TTC549 (cell line): ENCODE results near the gene RMRP.

ENCODE experiments used
- FAIRE-seq: peaks from 2 replicates; lab custom pipeline; 2012; peaks lifted over from hg19 to GRCh38; lab: Jason Lieb, UNC

Gene RMRP

GRCh38 chr9:35657546-35658136, at the start of gene RMRP:
RMRP (minus strand) TSS chr9:35658019.
- FAIRE-seq, result peak; percentile 68

- FAIRE-seq, result no peak
Measured at GRCh38 chr9:35706951-35707350, 49.1 kb upstream of the RMRP start.

GRCh38 chr9:35705836-35706430, 48.1 kb upstream of the RMRP start:
- FAIRE-seq, result no peak

GRCh38 chr9:35705372-35705771, 47.6 kb upstream of the RMRP start:
- no peak for FAIRE-seq

GRCh38 chr9:35703906-35704672, 46.3 kb upstream of the RMRP start:
- no peak for FAIRE-seq

- FAIRE-seq, result no peak
Measured at GRCh38 chr9:35702696-35703095, 44.9 kb upstream of the RMRP start.

- FAIRE-seq, result no peak
Measured at GRCh38 chr9:35700942-35701341, 43.1 kb upstream of the RMRP start.

- no peak for FAIRE-seq
Measured at GRCh38 chr9:35700031-35700430, 42.2 kb upstream of the RMRP start.

GRCh38 chr9:35698231-35698630, 40.4 kb upstream of the RMRP start:
- FAIRE-seq, result no peak

GRCh38 chr9:35697486-35697885, 39.7 kb upstream of the RMRP start:
- no peak for FAIRE-seq

GRCh38 chr9:35696520-35697215, 38.8 kb upstream of the RMRP start:
- FAIRE-seq, result no peak

- no peak for FAIRE-seq
Measured at GRCh38 chr9:35695943-35696401, 38.2 kb upstream of the RMRP start.

- no peak for FAIRE-seq
Measured at GRCh38 chr9:35691757-35692301, 34.0 kb upstream of the RMRP start.

GRCh38 chr9:35691334-35691650, 33.5 kb upstream of the RMRP start:
- no peak for FAIRE-seq

GRCh38 chr9:35690614-35691333, 33.0 kb upstream of the RMRP start:
- FAIRE-seq, result no peak

GRCh38 chr9:35690294-35690613, 32.4 kb upstream of the RMRP start:
- no peak for FAIRE-seq

- no peak for FAIRE-seq
Measured at GRCh38 chr9:35689542-35690293, 31.9 kb upstream of the RMRP start, which contains the start of gene TPM2. TPM2 (minus strand) TSS chr9:35689925; CDS start chr9:35689817, 108 bp downstream.

- FAIRE-seq, result no peak
Measured at GRCh38 chr9:35688558-35689541, 31.0 kb upstream of the RMRP start.

GRCh38 chr9:35687972-35688557, 30.2 kb upstream of the RMRP start:
- FAIRE-seq, result no peak

GRCh38 chr9:35687306-35687705, 29.5 kb upstream of the RMRP start:
- no peak for FAIRE-seq
